Immature natural killer cell (primary cell): ENCODE results near the gene CYLD. TPM values are rescaled to one million over a fixed set of nuclear protein-coding genes. Genes with fewer than 3 reads are reported as not detected.
A peak's percentile ranks its signal among the peaks of the same experiment; 100 is the strongest.

Source experiments
- DNase-seq, 3 donors: peaks; one replicate each; pipeline ENCODE4 v3.0.0; 2022; ENCODE audit warnings: mixed read lengths in 1 of 3
- H3K27ac Mint-ChIP-seq, 6 donors: one replicate each; pipeline ENCODE4 v1.8.0; 2020; ENCODE audit warnings: mixed read lengths in 6 of 6, mild to moderate bottlenecking in 5 of 6, inconsistent platforms in 4 of 6, moderate library complexity in 3 of 6
- H3K27me3 Mint-ChIP-seq, 3 donors: one replicate each; pipeline ENCODE4 v1.8.0; 2020 to 2021; ENCODE audit warnings: low read depth in 3 of 3, mild to moderate bottlenecking in 3 of 3, mixed read lengths in 3 of 3, moderate library complexity in 3 of 3, inconsistent platforms in 1 of 3
- H3K36me3 Mint-ChIP-seq, 3 donors: one replicate each; pipeline ENCODE4 v1.8.0; 2020; ENCODE audit warnings: mixed read lengths in 3 of 3, inconsistent platforms in 2 of 3, mild to moderate bottlenecking in 2 of 3
- H3K4me1 Mint-ChIP-seq, 2 donors: one replicate each; pipeline ENCODE4 v1.8.0; 2020; ENCODE audit warnings: inconsistent platforms in 2 of 2, mild to moderate bottlenecking in 2 of 2, mixed read lengths in 2 of 2, moderate library complexity in 1 of 2
- H3K4me3 Mint-ChIP-seq, 5 donors: one replicate each; pipeline ENCODE4 v1.8.0; 2020; ENCODE audit warnings: mild to moderate bottlenecking in 5 of 5, mixed read lengths in 5 of 5, inconsistent platforms in 3 of 5, moderate library complexity in 3 of 5
- H3K9me3 Mint-ChIP-seq, 6 donors: one replicate each; pipeline ENCODE4 v1.8.0; 2020; ENCODE audit warnings: mild to moderate bottlenecking in 6 of 6, mixed read lengths in 6 of 6, inconsistent platforms in 4 of 6, moderate library complexity in 3 of 6
- polyA plus RNA-seq, 3 donors: library from polyadenylated mRNA; unstranded; fragments of 300-500 nt; fragmentation: Illumina TruSeq; gene quantifications; one replicate each; pipeline ENCODE4 v1.2.3, GENCODE V29; 2021

The CYLD gene
- polyA plus RNA-seq, 3 donors from 2014 or later = 65.7 to 102 (median 66.1) TPM

DNA sequence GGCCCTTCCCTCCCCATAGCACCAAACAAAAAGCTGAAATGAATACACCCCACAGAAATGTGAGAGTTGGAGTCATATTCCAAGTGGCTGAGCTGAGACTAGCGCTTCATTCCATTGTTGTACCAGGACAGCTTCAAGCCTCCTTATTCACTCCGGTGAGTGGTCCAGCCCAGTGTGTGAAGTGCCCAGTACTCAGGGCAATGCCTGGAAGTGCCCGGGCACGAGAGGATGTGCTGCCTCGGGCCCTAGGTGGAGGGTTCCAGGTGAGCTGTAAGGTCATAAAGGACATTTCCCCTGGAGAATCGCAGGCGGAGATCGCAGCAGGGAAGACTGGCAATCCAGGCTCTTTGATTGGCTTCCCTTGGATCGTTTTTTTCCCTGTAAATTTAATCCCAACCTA, 5.4 kb upstream of the CYLD start:
- Mint-ChIP-seq H3K27ac (no peak overlapping the region), H3K9me3 (no peaks in the 10 kb centered on the region), H3K27me3 (peaks cover 0 to 6% (median 1%) of the 10 kb centered on the region in 3 donors), H3K4me3 (no peak overlapping the region), H3K4me1 (peaks cover 10 to 13% of the 10 kb centered on the region in 2 donors), H3K36me3 (peaks cover 15 to 27% (median 18%) of the 10 kb centered on the region in 3 donors)
- no peak for DNase-seq

- DNase-seq = no peak
- H3K27me3 Mint-ChIP-seq = peaks cover 5 to 11% (median 7%) of the 10 kb centered on the region in 3 donors
- H3K36me3 Mint-ChIP-seq = peaks cover 15 to 27% (median 18%) of the 10 kb centered on the region in 3 donors
- no peak overlapping the region for H3K4me3 Mint-ChIP-seq
- no peaks in the 10 kb centered on the region for H3K9me3 Mint-ChIP-seq
- H3K27ac Mint-ChIP-seq = peak overlapping the region in 1 of 6 donors; percentile 56
- H3K4me1 Mint-ChIP-seq = peaks cover 13 to 16% of the 10 kb centered on the region in 2 donors
Observed at GRCh38 chr16:50737420-50737959, 4.4 kb upstream of the CYLD start.

DNA sequence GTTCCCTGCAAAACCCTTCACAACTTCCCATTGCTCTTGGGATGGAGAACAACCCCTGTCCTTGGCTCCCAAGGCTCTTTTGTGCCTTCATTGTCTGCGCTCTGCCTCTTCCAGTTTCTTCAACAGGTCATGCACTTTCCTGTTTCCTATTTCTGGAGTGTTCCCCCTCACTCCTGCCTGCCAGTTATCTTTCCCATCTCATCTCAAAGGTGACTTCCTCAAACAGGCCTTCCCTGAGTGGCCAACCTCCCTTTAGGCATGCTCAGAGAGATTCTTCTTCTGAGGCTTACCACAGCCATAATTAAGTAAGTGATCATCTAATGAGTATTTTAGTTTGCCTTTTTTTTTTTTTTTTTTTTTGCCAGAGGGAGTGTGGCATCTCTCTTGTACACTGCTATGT, 2.9 kb upstream of the CYLD start:
- peaks cover 9 to 13% (median 9%) of the 10 kb centered on the region in 3 donors for H3K27me3 Mint-ChIP-seq
- DNase-seq = no peak
- peaks cover 27 to 31% of the 10 kb centered on the region in 2 donors for H3K4me1 Mint-ChIP-seq
- H3K9me3 Mint-ChIP-seq = no peaks in the 10 kb centered on the region
- H3K4me3 Mint-ChIP-seq = peak overlapping the region in 1 of 5 donors; percentile 6
- peak overlapping the region in 2 of 6 donors; percentile 64 to 78 for H3K27ac Mint-ChIP-seq
- H3K36me3 Mint-ChIP-seq = peaks cover 15 to 27% (median 18%) of the 10 kb centered on the region in 3 donors

DNA sequence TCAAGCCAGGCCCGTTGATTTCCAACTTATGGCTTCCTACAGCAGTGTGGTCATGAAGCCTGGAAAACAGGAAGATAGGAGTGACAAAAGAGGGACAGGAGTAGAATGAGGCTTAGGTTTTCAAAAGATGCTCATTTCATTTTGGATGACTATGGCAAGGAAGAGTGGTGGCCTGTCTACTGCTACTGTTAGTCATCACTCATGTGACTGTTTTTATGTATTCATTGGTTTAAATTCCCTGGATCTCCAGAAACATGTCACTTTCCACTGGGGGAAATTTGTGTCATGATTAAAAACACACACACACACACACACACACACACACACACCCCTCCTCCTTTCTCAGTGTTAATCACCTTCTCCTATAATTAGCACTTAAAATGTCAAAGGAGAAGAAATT, 1.1 kb upstream of the CYLD start:
- Mint-ChIP-seq H3K36me3 (peaks cover 14 to 25% (median 16%) of the 10 kb centered on the region in 3 donors), H3K27me3 (peaks cover 9 to 13% (median 9%) of the 10 kb centered on the region in 3 donors), H3K4me3 (peak overlapping the region in 4 of 5 donors; percentile 54 to 95 (median 78)), H3K27ac (peak overlapping the region; percentile 87 to 99 (median 98)), H3K9me3 (no peaks in the 10 kb centered on the region), H3K4me1 (peaks cover 44 to 48% of the 10 kb centered on the region in 2 donors)
- no peak for DNase-seq

DNA sequence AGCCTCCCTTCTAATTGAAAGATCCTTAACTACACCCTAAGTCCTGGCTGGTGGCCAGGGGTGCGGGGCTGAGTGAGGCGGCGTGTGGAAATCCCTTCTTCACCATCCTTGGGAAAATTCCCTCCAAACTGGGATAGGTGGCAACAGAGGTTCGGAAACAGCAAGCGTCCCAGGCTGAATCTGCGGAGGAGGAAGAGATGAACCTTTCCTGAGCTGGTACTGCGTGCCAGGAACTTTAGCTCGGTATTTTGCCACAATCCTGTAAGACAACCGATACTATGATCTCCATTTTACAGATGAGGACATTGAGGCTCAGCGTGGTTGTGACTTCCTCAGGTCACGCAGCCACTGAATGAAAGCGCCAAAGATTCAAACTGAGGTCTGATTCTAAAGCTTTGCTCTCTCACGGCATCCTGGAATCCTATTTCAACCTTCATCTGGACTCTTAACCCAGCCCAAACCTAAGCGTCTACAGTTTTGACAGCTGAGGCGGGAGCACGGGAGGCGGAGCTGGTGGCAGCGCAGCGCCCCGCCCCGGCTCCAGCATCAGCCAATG, 583 bp upstream of the CYLD start:
- H3K27ac Mint-ChIP-seq = peak overlapping the region; percentile 87 to 99 (median 98)
- peaks cover 9 to 13% (median 9%) of the 10 kb centered on the region in 3 donors for H3K27me3 Mint-ChIP-seq
- H3K36me3 Mint-ChIP-seq = peaks cover 13 to 20% (median 16%) of the 10 kb centered on the region in 3 donors
- no peak for DNase-seq
- peak overlapping the region; percentile 85 to 95 (median 88) for H3K4me3 Mint-ChIP-seq
- H3K9me3 Mint-ChIP-seq = no peaks in the 10 kb centered on the region
- H3K4me1 Mint-ChIP-seq = peaks cover 49 to 54% of the 10 kb centered on the region in 2 donors

GRCh38 chr16:50742576-50743200, 802 bp downstream of the CYLD start:
- peak; percentile 75 to 76 (median 75) for DNase-seq
- Mint-ChIP-seq H3K9me3 (no peaks in the 10 kb centered on the region), H3K27ac (peak overlapping the region; percentile 97 to 98 (median 98)), H3K4me3 (peak overlapping the region; percentile 91 to 97 (median 94)), H3K4me1 (peaks cover 57 to 68% of the 10 kb centered on the region in 2 donors), H3K27me3 (peaks cover 9 to 13% (median 12%) of the 10 kb centered on the region in 3 donors), H3K36me3 (peaks cover 6 to 16% (median 13%) of the 10 kb centered on the region in 3 donors)

DNA sequence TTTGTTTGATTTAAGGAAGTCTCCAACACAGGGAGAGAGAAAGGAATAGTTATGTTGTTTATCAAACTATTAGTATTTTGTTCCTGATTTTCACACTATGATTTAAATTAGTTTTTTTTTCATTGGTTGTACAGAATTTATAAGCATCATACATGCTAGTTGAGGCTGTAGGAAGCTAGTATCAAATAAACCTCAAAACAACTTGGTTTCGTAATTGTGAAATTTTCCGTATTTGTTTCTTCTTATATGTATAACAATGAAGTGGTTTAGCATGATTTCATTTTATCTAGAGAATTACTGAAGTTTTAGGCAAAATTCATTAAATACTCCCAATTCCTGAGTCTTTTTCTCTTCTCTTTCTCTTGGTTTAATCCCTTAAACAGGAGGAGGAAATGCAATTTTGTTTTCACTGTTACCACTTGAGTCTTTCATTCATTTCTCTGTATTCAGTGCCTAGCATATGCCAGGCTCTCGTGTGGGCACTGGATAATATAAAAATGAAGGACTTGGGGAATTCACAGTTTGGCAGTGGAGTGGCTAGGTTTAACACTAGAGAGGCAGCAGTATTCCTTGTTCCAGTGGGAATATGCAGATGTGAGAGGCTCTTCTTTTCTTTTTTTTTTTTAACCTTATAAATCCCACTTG, 1.8 kb downstream of the CYLD start:
- Mint-ChIP-seq H3K27me3 (peaks cover 9 to 13% (median 12%) of the 10 kb centered on the region in 3 donors), H3K36me3 (peaks cover 6 to 15% (median 11%) of the 10 kb centered on the region in 3 donors), H3K27ac (peak overlapping the region; percentile 97 to 98 (median 98)), H3K9me3 (no peaks in the 10 kb centered on the region), H3K4me1 (peaks cover 59 to 72% of the 10 kb centered on the region in 2 donors), H3K4me3 (peak overlapping the region; percentile 91 to 97 (median 94))
- no peak for DNase-seq

- H3K4me1 Mint-ChIP-seq = peaks cover 65 to 78% of the 10 kb centered on the region in 2 donors
- DNase-seq = no peak
- H3K27me3 Mint-ChIP-seq = peaks cover 9 to 13% (median 12%) of the 10 kb centered on the region in 3 donors
- H3K9me3 Mint-ChIP-seq = no peaks in the 10 kb centered on the region
- H3K27ac Mint-ChIP-seq = peak overlapping the region; percentile 82 to 98 (median 97)
- H3K36me3 Mint-ChIP-seq = peaks cover 11 to 13% (median 12%) of the 10 kb centered on the region in 3 donors
- H3K4me3 Mint-ChIP-seq = peak overlapping the region; percentile 31 to 97 (median 94)
Observed at GRCh38 chr16:50744881-50745280, 3.0 kb downstream of the CYLD start.

DNA sequence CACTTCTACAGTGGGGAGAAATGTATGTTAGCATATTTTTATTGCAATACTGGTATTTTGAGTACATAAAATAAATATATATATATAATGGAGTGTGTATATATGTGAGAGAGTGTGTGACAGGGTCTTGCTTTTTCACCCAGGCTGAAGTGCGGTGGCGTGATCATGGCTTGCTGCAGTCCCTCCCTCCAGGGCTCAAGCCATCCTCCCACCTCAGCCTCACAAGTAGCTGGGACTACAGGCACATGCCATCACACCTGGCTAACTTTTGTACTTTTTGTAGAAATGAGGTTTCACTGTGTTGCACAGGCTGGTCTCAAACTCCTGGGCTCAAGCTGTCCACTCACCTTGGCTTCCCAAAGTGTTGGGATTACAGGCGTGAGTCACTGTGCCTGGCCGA, 4.1 kb downstream of the CYLD start:
- H3K4me1 Mint-ChIP-seq = peaks cover 63 to 80% of the 10 kb centered on the region in 2 donors
- no peaks in the 10 kb centered on the region for H3K9me3 Mint-ChIP-seq
- H3K36me3 Mint-ChIP-seq = peaks cover 12 to 16% (median 13%) of the 10 kb centered on the region in 3 donors
- peaks cover 9 to 12% (median 12%) of the 10 kb centered on the region in 3 donors for H3K27me3 Mint-ChIP-seq
- no peak for DNase-seq
- peak overlapping the region; percentile 24 to 94 (median 38) for H3K4me3 Mint-ChIP-seq
- H3K27ac Mint-ChIP-seq = peak overlapping the region in 5 of 6 donors; percentile 82 to 98 (median 97)

DNA sequence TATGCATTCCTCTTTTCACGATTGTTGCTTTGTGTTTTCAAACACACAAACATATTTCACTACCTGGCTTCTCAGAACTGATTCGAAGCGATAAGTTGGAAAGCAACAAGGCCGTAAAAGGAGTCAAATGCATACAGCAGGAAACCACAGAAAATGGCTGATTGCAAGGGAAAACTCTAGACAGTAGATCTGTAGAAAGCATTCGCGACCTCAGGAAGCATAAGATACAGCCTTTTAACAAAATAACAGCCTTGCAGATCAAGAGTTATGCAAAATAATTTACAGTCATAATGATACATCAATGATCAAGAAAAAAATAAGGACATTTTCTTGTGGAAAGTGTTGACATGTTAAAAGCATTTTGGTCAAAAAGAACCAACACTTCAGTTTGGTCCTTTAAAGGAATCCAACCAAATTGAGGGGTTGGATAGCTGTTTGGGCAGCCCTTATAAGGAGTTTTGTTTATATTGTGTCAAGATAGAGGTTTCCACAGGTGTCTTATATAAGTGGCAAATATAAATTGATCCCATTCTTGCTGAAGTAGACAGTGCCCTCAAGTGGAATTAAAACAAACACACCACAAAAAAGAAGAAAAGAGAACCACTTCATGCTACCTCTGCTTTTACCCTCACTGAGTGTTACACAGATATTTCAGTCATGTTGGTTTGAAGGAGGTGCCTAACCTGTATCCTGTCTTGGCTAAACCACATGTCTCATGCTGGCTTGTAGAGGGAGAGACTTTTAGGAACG, 5.5 kb downstream of the CYLD start:
- Mint-ChIP-seq H3K9me3 (no peaks in the 10 kb centered on the region), H3K4me3 (peak overlapping the region; percentile 68 to 92 (median 71)), H3K27ac (peak overlapping the region; percentile 86 to 98 (median 93)), H3K4me1 (peaks cover 57 to 86% of the 10 kb centered on the region in 2 donors), H3K36me3 (peaks cover 12 to 23% (median 16%) of the 10 kb centered on the region in 3 donors), H3K27me3 (peaks cover 3 to 7% (median 3%) of the 10 kb centered on the region in 3 donors)
- peak; percentile 34 to 65 (median 48) for DNase-seq

DNA sequence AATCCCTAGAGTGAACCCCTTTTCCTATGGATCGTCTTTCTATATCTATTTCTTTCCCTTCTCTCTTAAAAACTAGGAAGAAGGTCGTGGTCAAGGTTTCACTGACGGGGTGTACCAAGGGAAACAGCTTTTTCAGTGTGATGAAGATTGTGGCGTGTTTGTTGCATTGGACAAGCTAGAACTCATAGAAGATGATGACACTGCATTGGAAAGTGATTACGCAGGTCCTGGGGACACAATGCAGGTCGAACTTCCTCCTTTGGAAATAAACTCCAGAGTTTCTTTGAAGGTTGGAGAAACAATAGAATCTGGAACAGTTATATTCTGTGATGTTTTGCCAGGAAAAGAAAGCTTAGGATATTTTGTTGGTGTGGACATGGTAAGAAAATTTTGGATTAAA, 9.6 kb downstream of the CYLD start:
- Mint-ChIP-seq H3K27me3 (peaks cover 0 to 3% (median 0%) of the 10 kb centered on the region in 3 donors), H3K27ac (peak overlapping the region in 2 of 6 donors; percentile 30 to 55), H3K4me3 (no peak overlapping the region), H3K36me3 (peaks cover 15 to 39% (median 26%) of the 10 kb centered on the region in 3 donors), H3K4me1 (peaks cover 37 to 82% of the 10 kb centered on the region in 2 donors), H3K9me3 (no peaks in the 10 kb centered on the region)
- no peak for DNase-seq

- Mint-ChIP-seq H3K9me3 (no peaks in the 10 kb centered on the region), H3K27me3 (no peaks in the 10 kb centered on the region), H3K4me1 (peaks cover 31 to 80% of the 10 kb centered on the region in 2 donors), H3K36me3 (peaks cover 13 to 37% (median 26%) of the 10 kb centered on the region in 3 donors), H3K27ac (peak overlapping the region in 4 of 6 donors; percentile 5 to 75 (median 34)), H3K4me3 (no peak overlapping the region)
- no peak for DNase-seq
Observed at GRCh38 chr16:50752471-50753235, 10.8 kb downstream of the CYLD start.
